Regular cardiac myocyte (primary cell): ENCODE results near the gene GALR2. TPM values are rescaled to one million over a fixed set of nuclear protein-coding genes. Genes with fewer than 3 reads are reported as not detected.

Source experiments
- total RNA-seq: library from RNA; depleted of rRNA; stranded (reverse); fragments of >200 nt; gene quantifications from 2 replicates; pipeline ENCODE4 v1.2.3, GENCODE V29; 2014

The GALR2 gene
- under 0.01 TPM in 1 of 2 replicates, not detected in the other for total RNA-seq

GRCh38 chr17:76074390-76075363 lies at the start of gene GALR2:
Gene GALR2, plus strand, starts transcription at chr17:76074781. Its CDS starts 103 bp downstream, at chr17:76074884.

GRCh38 chr17:76027159-76027839 lies 47.3 kb upstream of the GALR2 start, which contains the start of gene EVPL:
Gene EVPL, minus strand, starts transcription at chr17:76027306. Its CDS starts 108 bp downstream, at chr17:76027198.

GRCh38 chr17:76072148-76072858 lies 2.3 kb upstream of the GALR2 start, which contains the start of gene SRP68:
Gene SRP68, minus strand, starts transcription at chr17:76072517. Its CDS starts 26 bp downstream, at chr17:76072491.

GRCh38 chr17:76078860-76079534 lies 4.4 kb downstream of the GALR2 start, which contains the start of gene ZACN:
Gene ZACN, plus strand, starts transcription at chr17:76079182. Its CDS starts 83 bp downstream, at chr17:76079265.

GRCh38 chr17:76103274-76104139 lies 28.9 kb downstream of the GALR2 start, which contains the start of gene EXOC7:
Gene EXOC7, minus strand, starts transcription at chr17:76103787. Its CDS starts 95 bp downstream, at chr17:76103692.

Other genes with a start within 250 kb of the GALR2 start
- 0.19 and 0.85 TPM in 2 replicates for gene UNC13D, start 230.4 kb upstream of the GALR2 start, total RNA-seq
- 19.4 and 23.1 TPM in 2 replicates for gene WBP2, start 219.4 kb upstream of the GALR2 start, total RNA-seq
- 7.7 and 14.1 TPM in 2 replicates for gene TRIM47, start 196.2 kb upstream of the GALR2 start, total RNA-seq
- gene TRIM65, start 177.8 kb upstream of the GALR2 start, total RNA-seq: 13.5 and 17.6 TPM in 2 replicates
- 25.9 and 28.2 TPM in 2 replicates for gene MRPL38, start 169.9 kb upstream of the GALR2 start, total RNA-seq
- gene FBF1, start 133.7 kb upstream of the GALR2 start, total RNA-seq: 15.0 and 21.7 TPM in 2 replicates
- gene ACOX1, start 95.6 kb upstream of the GALR2 start, total RNA-seq: 52.4 and 54.8 TPM in 2 replicates
- 8.2 and 8.6 TPM in 2 replicates for gene TEN1, start 95.5 kb upstream of the GALR2 start, total RNA-seq
- 0.28 and 0.38 TPM in 2 replicates for gene CDK3, start 73.9 kb upstream of the GALR2 start, total RNA-seq
- gene EVPL, start 47.5 kb upstream of the GALR2 start, total RNA-seq: under 0.01 TPM in 2 replicates
- gene SRP68, start 2.3 kb upstream of the GALR2 start, total RNA-seq: 25.1 and 42.2 TPM in 2 replicates
- not detected in 2 replicates for gene ZACN, start 4.4 kb downstream of the GALR2 start, total RNA-seq
- gene EXOC7, start 29.0 kb downstream of the GALR2 start, total RNA-seq: 82.9 and 87.0 TPM in 2 replicates
- not detected in 2 replicates for gene FOXJ1, start 66.5 kb downstream of the GALR2 start, total RNA-seq
- under 0.01 TPM in 2 replicates for gene RNF157, start 165.7 kb downstream of the GALR2 start, total RNA-seq
- 1.7 and 2.9 TPM in 2 replicates for gene UBALD2, start 190.6 kb downstream of the GALR2 start, total RNA-seq
- 2.7 and 2.8 TPM in 2 replicates for gene QRICH2, start 233.5 kb downstream of the GALR2 start, total RNA-seq